Measurements from ENCODE around the gene PPP2R5A.

PPP2R5A gene

DNA sequence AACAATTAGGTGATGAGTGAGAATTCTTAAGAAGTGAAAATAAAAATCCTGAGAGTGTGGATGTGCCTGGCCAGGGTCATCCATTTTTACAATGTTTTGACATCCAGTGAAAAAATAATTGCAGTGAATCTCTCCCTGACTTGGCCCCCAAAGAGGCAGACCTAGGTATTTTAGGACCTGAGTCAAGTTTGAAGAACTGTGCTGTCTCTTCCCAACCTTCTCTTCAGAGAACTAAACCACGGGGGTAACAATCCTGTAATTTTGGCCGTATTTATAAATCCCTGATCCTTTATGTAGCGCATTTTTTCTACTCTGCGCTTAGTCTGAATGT lies 43.3 kb upstream of the PPP2R5A start:
- DNase-seq (ENCODE audit: low read depth): no peak
- H3K4me3 ChIP-seq (ENCODE audit: low read depth, low read length): no peak overlapping the region
- TF ChIP-seq, protein P1, sequence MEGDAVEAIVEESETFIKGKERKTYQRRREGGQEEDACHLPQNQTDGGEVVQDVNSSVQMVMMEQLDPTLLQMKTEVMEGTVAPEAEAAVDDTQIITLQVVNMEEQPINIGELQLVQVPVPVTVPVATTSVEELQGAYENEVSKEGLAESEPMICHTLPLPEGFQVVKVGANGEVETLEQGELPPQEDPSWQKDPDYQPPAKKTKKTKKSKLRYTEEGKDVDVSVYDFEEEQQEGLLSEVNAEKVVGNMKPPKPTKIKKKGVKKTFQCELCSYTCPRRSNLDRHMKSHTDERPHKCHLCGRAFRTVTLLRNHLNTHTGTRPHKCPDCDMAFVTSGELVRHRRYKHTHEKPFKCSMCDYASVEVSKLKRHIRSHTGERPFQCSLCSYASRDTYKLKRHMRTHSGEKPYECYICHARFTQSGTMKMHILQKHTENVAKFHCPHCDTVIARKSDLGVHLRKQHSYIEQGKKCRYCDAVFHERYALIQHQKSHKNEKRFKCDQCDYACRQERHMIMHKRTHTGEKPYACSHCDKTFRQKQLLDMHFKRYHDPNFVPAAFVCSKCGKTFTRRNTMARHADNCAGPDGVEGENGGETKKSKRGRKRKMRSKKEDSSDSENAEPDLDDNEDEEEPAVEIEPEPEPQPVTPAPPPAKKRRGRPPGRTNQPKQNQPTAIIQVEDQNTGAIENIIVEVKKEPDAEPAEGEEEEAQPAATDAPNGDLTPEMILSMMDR (conservative IDR thresholded peaks at IDR 0.05; ENCODE audit: low read depth, low read length): no peak

DNA sequence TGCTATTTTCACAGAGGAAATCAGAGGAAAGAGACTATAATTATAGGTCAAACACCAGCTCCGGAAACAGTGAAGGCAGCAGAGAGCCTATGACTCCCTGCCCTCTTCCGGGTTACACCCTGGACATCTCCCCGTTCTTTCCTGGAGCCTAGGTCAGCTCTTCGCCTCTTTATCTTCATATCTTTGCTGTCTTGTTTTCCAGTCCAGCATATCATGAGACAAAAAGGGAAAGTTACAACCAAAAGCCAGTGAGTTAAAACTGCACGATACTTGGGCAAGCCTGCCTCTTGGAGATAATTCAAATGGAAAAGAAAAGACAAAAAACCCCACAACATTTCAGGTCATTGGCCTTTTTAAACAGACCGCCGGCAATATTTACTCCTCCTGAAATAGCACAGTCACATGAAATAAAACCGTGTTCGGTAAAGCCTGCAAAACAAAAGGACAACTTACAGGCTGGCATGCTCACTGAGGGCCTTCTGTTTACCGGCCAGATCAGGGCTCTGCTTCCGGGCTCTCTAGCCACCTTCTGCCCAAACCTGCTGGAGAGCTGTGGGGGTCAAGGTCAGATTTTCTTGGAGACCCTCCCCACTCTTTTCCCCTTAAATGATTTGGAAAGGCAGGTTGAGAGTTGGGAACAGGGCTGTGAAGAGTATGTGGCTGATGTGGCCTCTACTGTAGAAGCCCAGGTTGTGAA lies 42.8 kb upstream of the PPP2R5A start:
- no peak for DNase-seq (ENCODE audit: low read depth)
- no peak overlapping the region for H3K4me3 ChIP-seq (ENCODE audit: low read depth, low read length)
- TF ChIP-seq, protein P1 (conservative IDR thresholded peaks at IDR 0.05; ENCODE audit: low read depth, low read length): no peak

DNA sequence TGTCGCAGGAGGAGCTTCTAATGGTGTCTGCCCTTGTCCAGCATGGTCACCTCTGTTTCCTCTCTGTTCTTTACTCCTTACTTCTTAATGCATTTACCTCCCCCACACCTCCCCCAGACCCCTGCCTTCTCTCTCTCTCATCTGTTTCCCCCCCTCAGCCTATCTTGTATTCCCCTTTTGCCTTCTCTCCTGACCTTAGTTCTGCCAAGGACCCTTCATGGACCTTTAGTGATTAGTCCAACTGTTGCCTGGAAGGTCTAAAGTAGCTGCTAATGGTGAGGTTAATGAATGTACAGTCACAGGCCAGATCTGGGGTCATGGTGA lies 42.3 kb upstream of the PPP2R5A start:
- TF ChIP-seq, protein P1 (conservative IDR thresholded peaks at IDR 0.05; ENCODE audit: low read depth, low read length): no peak
- no peak for DNase-seq (ENCODE audit: low read depth)

DNA sequence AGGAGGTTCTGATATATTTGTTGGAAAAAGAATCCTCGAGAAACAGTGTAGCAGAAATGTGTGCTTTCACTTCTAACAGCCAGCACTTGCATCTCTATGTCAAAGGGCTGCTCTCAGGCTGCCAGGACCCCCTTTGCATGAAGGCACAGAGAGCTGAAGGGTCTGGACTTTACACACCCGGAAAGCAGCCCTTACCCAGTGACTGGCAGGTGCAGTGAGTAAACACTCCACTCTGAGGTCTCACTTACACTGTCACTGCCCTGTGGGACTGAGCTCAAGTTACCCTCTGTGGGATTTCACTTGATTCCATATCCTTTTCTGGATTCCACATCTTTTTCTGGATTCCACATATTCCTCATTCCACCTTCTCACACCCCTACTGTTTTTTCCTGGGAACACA lies 40.8 kb upstream of the PPP2R5A start:
- no peak for DNase-seq (ENCODE audit: low read depth)
- H3K4me3 ChIP-seq (ENCODE audit: low read depth, low read length): no peak overlapping the region
- TF ChIP-seq, protein P1 (conservative IDR thresholded peaks at IDR 0.05; ENCODE audit: low read depth, low read length): no peak

More for the DNA sequence above, 42.3 kb upstream of the PPP2R5A start:
- H3K4me3 ChIP-seq (ENCODE audit: low read depth, low read length): no peak overlapping the region

DNA sequence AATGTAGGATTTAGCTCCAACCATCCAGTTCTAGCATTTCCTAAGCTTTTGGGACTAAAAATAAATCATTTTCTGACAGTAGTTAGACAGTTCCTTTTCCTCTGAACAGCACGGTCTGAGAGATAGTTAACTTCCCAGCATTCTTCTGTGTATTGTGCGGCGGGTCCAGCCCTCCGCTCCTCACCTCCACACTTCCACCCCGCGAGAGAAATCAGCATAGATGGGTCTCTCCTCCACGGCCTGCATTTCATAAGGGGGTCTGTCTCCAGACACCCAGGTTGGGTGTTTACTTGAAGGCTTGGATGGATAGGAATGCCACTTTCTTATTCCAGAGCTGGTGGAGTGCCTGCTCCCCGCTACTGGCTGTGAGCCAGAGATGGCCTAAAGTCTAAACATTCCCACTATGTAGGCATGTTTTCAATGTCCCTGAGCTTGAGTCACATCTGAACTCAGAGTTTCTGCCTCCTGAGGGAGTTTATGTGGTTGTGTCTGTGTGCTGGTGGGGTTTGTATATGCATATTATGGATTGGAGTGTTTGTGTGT lies 38.0 kb upstream of the PPP2R5A start:
- DNase-seq (ENCODE audit: low read depth): peak; percentile 69
- H3K4me3 ChIP-seq (ENCODE audit: low read depth, low read length): peak overlapping the region; percentile 45
- TF ChIP-seq, protein P1 (conservative IDR thresholded peaks at IDR 0.05; ENCODE audit: low read depth, low read length): no peak

GRCh38 chr1:212247988-212248387 lies 37.2 kb upstream of the PPP2R5A start:
- TF ChIP-seq, protein P1 (conservative IDR thresholded peaks at IDR 0.05; ENCODE audit: low read depth, low read length): no peak
- H3K4me3 ChIP-seq (ENCODE audit: low read depth, low read length): no peak overlapping the region
- no peak for DNase-seq (ENCODE audit: low read depth)

GRCh38 chr1:212254853-212255363 lies 30.3 kb upstream of the PPP2R5A start:
- no peak overlapping the region for H3K4me3 ChIP-seq (ENCODE audit: low read depth, low read length)
- DNase-seq (ENCODE audit: low read depth): no peak
- TF ChIP-seq, protein P1 (conservative IDR thresholded peaks at IDR 0.05; ENCODE audit: low read depth, low read length): no peak
